ENCODE data around the gene PHIP. TPM values are rescaled to one million over a fixed set of nuclear protein-coding genes. Genes with fewer than 3 reads are reported as not detected.

The PHIP gene
- total RNA-seq, 1 donor from 2014 or later = 14.9 TPM

- intact Hi-C loops (cut with DNase I) = no loop called here
- no peak for DNase-seq (ENCODE audit: low spot score in 2 of 2)
- TF ChIP-seq, protein P1, sequence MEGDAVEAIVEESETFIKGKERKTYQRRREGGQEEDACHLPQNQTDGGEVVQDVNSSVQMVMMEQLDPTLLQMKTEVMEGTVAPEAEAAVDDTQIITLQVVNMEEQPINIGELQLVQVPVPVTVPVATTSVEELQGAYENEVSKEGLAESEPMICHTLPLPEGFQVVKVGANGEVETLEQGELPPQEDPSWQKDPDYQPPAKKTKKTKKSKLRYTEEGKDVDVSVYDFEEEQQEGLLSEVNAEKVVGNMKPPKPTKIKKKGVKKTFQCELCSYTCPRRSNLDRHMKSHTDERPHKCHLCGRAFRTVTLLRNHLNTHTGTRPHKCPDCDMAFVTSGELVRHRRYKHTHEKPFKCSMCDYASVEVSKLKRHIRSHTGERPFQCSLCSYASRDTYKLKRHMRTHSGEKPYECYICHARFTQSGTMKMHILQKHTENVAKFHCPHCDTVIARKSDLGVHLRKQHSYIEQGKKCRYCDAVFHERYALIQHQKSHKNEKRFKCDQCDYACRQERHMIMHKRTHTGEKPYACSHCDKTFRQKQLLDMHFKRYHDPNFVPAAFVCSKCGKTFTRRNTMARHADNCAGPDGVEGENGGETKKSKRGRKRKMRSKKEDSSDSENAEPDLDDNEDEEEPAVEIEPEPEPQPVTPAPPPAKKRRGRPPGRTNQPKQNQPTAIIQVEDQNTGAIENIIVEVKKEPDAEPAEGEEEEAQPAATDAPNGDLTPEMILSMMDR (IDR thresholded peaks at IDR 0.05) = no peak
- Histone ChIP-seq H3K4me3 (no peak overlapping the region), H3K27ac (no peak overlapping the region), H3K4me1 (no peaks in the 10 kb centered on the region), H3K36me3 (peaks cover 55 to 87% of the 10 kb centered on the region in 2 donors), H3K27me3 (no peaks in the 10 kb centered on the region), H3K9me3 (no peaks in the 10 kb centered on the region)
These were observed 123.3 kb downstream of the PHIP start for GRCh38 chr6:78954740-78955139.

GRCh38 chr6:78953798-78954197 is 124.3 kb downstream of the PHIP start:
- H3K4me1 ChIP-seq = no peaks in the 10 kb centered on the region
- no peak for DNase-seq (ENCODE audit: low spot score in 2 of 2)
- TF ChIP-seq, protein P1 (IDR thresholded peaks at IDR 0.05) = no peak
- H3K27me3 ChIP-seq = no peaks in the 10 kb centered on the region
- no peak overlapping the region for H3K27ac ChIP-seq
- intact Hi-C loops (cut with DNase I) = no loop called here
- H3K36me3 ChIP-seq = peaks cover 64 to 93% of the 10 kb centered on the region in 2 donors
- H3K9me3 ChIP-seq = peaks cover 0 to 6% of the 10 kb centered on the region in 2 donors
- H3K4me3 ChIP-seq = no peak overlapping the region

DNA sequence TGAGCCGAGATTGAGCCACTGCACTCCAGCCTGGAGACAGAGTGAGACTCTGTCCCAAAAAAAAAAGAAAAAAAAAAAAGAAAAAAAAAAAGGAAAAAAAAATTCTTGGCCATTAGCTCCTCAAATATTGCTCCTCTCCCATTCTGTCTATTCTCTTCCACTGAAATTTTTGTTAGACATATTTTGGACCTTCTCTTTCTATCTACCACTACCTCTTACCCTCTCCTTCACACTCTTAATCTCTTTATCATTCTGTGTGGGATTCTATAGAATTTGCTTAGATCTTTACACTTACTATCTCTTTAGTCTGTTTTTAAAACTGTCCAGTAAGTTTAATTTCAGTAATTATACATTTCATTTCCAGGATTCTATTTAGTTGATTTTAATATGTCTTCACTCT is 125.7 kb downstream of the PHIP start:
- peaks cover 65 to 88% of the 10 kb centered on the region in 2 donors for H3K36me3 ChIP-seq
- no peaks in the 10 kb centered on the region for H3K27me3 ChIP-seq
- no peaks in the 10 kb centered on the region for H3K4me1 ChIP-seq
- peaks cover 0 to 8% of the 10 kb centered on the region in 2 donors for H3K9me3 ChIP-seq
- no peak overlapping the region for H3K4me3 ChIP-seq
- DNase-seq (ENCODE audit: low spot score in 2 of 2) = no peak
- TF ChIP-seq, protein P1 (IDR thresholded peaks at IDR 0.05) = no peak
- H3K27ac ChIP-seq = no peak overlapping the region
- intact Hi-C loops (cut with DNase I) = no loop called here

GRCh38 chr6:78948785-78949184 is 129.3 kb downstream of the PHIP start:
- intact Hi-C loops (cut with DNase I) = no loop called here
- Histone ChIP-seq H3K9me3 (peaks cover 0 to 8% of the 10 kb centered on the region in 2 donors), H3K4me1 (no peaks in the 10 kb centered on the region), H3K36me3 (peaks cover 69 to 90% of the 10 kb centered on the region in 2 donors), H3K27me3 (no peaks in the 10 kb centered on the region), H3K27ac (no peak overlapping the region), H3K4me3 (no peak overlapping the region)
- TF ChIP-seq, protein P1 (IDR thresholded peaks at IDR 0.05) = no peak
- no peak for DNase-seq (ENCODE audit: low spot score in 2 of 2)

DNA sequence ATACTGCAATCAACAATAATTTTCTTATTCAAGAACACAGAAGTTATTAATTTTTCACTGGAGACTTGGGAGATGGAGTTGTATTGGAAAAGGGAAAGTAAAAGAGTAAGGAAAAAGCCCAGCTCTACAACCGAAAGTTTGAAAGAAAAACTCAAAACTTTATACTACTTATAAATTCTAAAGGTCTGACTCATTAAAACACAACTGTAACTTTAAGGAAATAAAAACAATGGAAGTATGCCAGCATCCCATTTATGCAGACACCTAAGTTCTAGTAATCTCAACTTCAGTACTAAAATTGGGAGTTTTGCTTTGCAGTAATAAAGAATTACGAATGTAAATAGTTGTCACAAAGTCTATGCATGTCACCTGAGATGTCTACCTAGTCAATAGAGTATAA is 130.1 kb downstream of the PHIP start:
- peaks cover 0 to 8% of the 10 kb centered on the region in 2 donors for H3K9me3 ChIP-seq
- TF ChIP-seq, protein P1 (IDR thresholded peaks at IDR 0.05) = no peak
- H3K4me1 ChIP-seq = no peaks in the 10 kb centered on the region
- H3K4me3 ChIP-seq = no peak overlapping the region
- H3K27ac ChIP-seq = no peak overlapping the region
- intact Hi-C loops (cut with DNase I) = no loop called here
- no peak for DNase-seq (ENCODE audit: low spot score in 2 of 2)
- no peaks in the 10 kb centered on the region for H3K27me3 ChIP-seq
- peaks cover 66 to 89% of the 10 kb centered on the region in 2 donors for H3K36me3 ChIP-seq

DNA sequence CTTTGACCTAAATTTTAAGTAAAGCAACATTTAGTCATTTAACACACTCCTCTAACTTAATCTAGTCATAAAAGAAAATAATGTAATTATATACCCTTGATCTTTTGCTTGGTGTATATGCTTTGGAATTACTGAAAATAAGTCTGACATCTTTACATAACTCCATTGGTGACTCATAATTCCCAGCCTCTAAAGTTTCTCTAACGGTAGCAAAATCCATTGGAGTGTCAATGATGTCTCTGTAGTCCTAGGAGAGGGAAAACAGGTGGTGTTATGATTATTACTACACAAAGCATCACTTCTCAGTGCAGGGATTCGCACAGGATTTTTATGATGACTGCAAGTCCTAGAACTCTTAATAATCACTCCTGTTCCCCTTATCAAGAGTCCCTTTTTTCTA is 130.5 kb downstream of the PHIP start:
- Histone ChIP-seq H3K27ac (no peak overlapping the region), H3K4me1 (no peaks in the 10 kb centered on the region), H3K27me3 (no peaks in the 10 kb centered on the region), H3K4me3 (no peak overlapping the region), H3K9me3 (peaks cover 0 to 8% of the 10 kb centered on the region in 2 donors), H3K36me3 (peaks cover 68 to 84% of the 10 kb centered on the region in 2 donors)
- no peak for DNase-seq (ENCODE audit: low spot score in 2 of 2)
- TF ChIP-seq, protein P1 (IDR thresholded peaks at IDR 0.05) = no peak
- intact Hi-C loops (cut with DNase I) = no loop called here
